Adrenal gland (tissue), 5 donors: ENCODE data around the gene MYZAP.

ENCODE experiments used
- CTCF ChIP-seq, 6 experiments: fragments of 450-650 bp in 4 of 6; fragments of 200-600 bp in 2 of 6; sonication (generic) in 1 of 6; IDR thresholded peaks; 1 replicate in 5 of 6; 2 replicates in 1 of 6; pipeline versions ENCODE4 v1.5.1 to v1.8.0; 2016 to 2021; ENCODE audit warnings: antibody characterized with exemption in 6 of 6, mild to moderate bottlenecking in 2 of 6, moderate library complexity in 1 of 6
- POLR2A ChIP-seq, 2 donors: fragments of 450-650 bp; IDR thresholded peaks; one replicate each; pipeline ENCODE4 v1.6.1; 2017; ENCODE audit warnings: antibody characterized with exemption in 2 of 2, mild to moderate bottlenecking in 2 of 2, moderate library complexity in 1 of 2
- donor health status: DM: no; HTN: no; CAD: no.

- no peak for TF ChIP-seq CTCF (IDR thresholded peaks at IDR 0.05)
- no peak for TF ChIP-seq POLR2A (IDR thresholded peaks at IDR 0.05)
Observed at GRCh38 chr15:57599296-57599810, 7.6 kb downstream of the MYZAP start.
